Occipital lobe (tissue), 2 donors: Measurements from ENCODE around the gene TOGARAM1. TPM values are rescaled to one million over a fixed set of nuclear protein-coding genes. Genes with fewer than 3 reads are reported as not detected.
A peak's percentile ranks its signal among the peaks of the same experiment; 100 is the strongest.
"Not testable (repeated sequence)": the region's sequence is repeated elsewhere in the genome, so short reads cannot be mapped to it uniquely, and the experiment has no call there.

ENCODE experiments used
- DNase-seq: peaks from one replicate; lab custom pipeline; 2025; lab: John Stamatoyannopoulos, UW
- total RNA-seq: library from RNA; depleted of rRNA; stranded (reverse); fragments of >200 nt; gene quantifications from one replicate; pipeline ENCODE4 v1.2.3, GENCODE V29; 2014

The TOGARAM1 gene
- total RNA-seq, 1 donor from 2014 or later: 91.1 TPM

- no peak for DNase-seq
These were observed 79.7 kb downstream of the TOGARAM1 start for GRCh38 chr14:45041641-45042040.

GRCh38 chr14:45044638-45045037 lies 82.6 kb downstream of the TOGARAM1 start:
- DNase-seq: no peak

- DNase-seq: no peak
These were observed 86.4 kb downstream of the TOGARAM1 start for GRCh38 chr14:45048385-45048784.

GRCh38 chr14:45051180-45051579 lies 89.2 kb downstream of the TOGARAM1 start:
- no peak for DNase-seq

- DNase-seq: no peak
These were observed 89.9 kb downstream of the TOGARAM1 start for GRCh38 chr14:45051896-45052295.

- DNase-seq: no peak
These were observed 95.4 kb downstream of the TOGARAM1 start for GRCh38 chr14:45057349-45057748.

- DNase-seq: no peak
These were observed 95.9 kb downstream of the TOGARAM1 start for GRCh38 chr14:45057881-45058364.

- DNase-seq: no peak
These were observed 98.6 kb downstream of the TOGARAM1 start for GRCh38 chr14:45060551-45060950.

- DNase-seq: no peak
These were observed 103.5 kb downstream of the TOGARAM1 start for GRCh38 chr14:45065540-45065939.

- no peak for DNase-seq
These were observed 104.0 kb downstream of the TOGARAM1 start for GRCh38 chr14:45065956-45066355.

GRCh38 chr14:45066667-45067066 lies 104.7 kb downstream of the TOGARAM1 start:
- DNase-seq: no peak

- DNase-seq: no peak
These were observed 106.4 kb downstream of the TOGARAM1 start for GRCh38 chr14:45068396-45068795.

- DNase-seq: no peak
These were observed 108.2 kb downstream of the TOGARAM1 start for GRCh38 chr14:45070215-45070614.

GRCh38 chr14:45072126-45072525 lies 110.1 kb downstream of the TOGARAM1 start:
- DNase-seq: no peak

GRCh38 chr14:45073231-45073879 lies 111.4 kb downstream of the TOGARAM1 start:
- DNase-seq: no peak

- no peak for DNase-seq
These were observed 116.3 kb downstream of the TOGARAM1 start for GRCh38 chr14:45078323-45078722.

GRCh38 chr14:45080416-45080968 lies 118.5 kb downstream of the TOGARAM1 start:
- not testable (repeated sequence) for DNase-seq

- not testable (repeated sequence) for DNase-seq
These were observed 119.1 kb downstream of the TOGARAM1 start for GRCh38 chr14:45081096-45081495.

GRCh38 chr14:45082420-45082819 lies 120.4 kb downstream of the TOGARAM1 start:
- no peak for DNase-seq

GRCh38 chr14:45083617-45083975 lies 121.6 kb downstream of the TOGARAM1 start:
- DNase-seq: no peak

GRCh38 chr14:45083976-45084722 lies 122.2 kb downstream of the TOGARAM1 start, which contains the start of gene PRPF39:
Gene PRPF39, plus strand, starts transcription at chr14:45084116. Its CDS starts 11,124 bp downstream, at chr14:45095240.
- peak; percentile 89 for DNase-seq

- DNase-seq: no peak
These were observed 123.0 kb downstream of the TOGARAM1 start for GRCh38 chr14:45084946-45085346.
